ENCODE data around the gene GPR146. TPM values are rescaled to one million over a fixed set of nuclear protein-coding genes. Genes with fewer than 3 reads are reported as not detected.

GPR146 gene
- total and polyA plus RNA-seq, 2 of the 8 experiments (the other 6 are each of a cell fraction or from before 2014, with no cell fraction given) = 1.8 to 2.7 TPM

DNA sequence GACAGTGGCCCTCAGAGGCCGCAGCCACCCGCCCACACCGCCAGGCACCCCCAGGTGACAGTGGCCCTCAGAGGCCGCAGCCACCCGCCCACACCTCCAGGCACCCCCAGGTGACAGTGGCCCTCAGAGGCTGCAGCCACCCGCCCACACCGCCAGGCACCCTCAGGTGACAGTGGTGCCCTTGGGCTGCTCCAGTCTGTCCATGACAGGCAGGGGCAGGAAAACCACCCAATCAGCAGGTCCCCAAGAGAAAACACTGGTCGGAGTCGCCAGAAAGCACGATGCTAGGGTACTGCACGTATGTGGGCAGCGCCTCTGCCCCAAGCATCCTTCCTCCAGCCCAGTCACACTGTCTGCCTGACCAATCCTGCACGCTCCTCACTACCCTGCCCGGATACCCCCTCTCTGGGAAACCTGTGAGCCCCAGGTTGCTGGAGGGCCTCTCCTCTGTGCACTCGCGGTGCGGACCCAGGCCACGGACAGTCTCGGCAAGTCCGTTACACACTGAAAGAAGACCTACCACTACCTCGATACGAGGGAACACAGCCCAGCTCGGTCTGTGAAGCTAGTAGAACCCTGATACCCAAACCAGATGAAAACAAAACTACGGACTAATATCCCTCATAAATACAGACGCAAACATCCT is 11.7 kb upstream of the GPR146 start:
- no peak overlapping the region for H2BK120ac ChIP-seq (replicated peaks; ENCODE audit: low read depth, low read length)
- CTCF ChIA-PET (ENCODE audit: partially characterized antibody) = interaction anchor here (1.3 to 2.3 kb wide), 2 partner anchors 33 to 37 kb away, joined by 3 to 4 read pairs; no protein-coding TSS in a partner anchor
- H4K5ac ChIP-seq (ENCODE audit: insufficient read length, low read depth, low read length) = no peak overlapping the region
- H3K79me1 ChIP-seq (ENCODE audit: low read depth, low read length) = peaks cover 5% of the 10 kb centered on the region
- peaks cover 1 to 2% of the 10 kb centered on the region in 2 experiments for H4K20me1 ChIP-seq (replicated peaks in 1 of 2; ENCODE audit: control insufficient read depth in 1 of 2, insufficient read depth in 2 of 2, low read length in 2 of 2)
- H3K56ac ChIP-seq (replicated peaks; ENCODE audit: insufficient read length, low read depth, low read length) = no peak overlapping the region
- H3K14ac ChIP-seq (ENCODE audit: insufficient read length) = no peak overlapping the region
- peaks cover 9% of the 10 kb centered on the region; the same call in 1 of the 2 replicates for H3K23me2 ChIP-seq (ENCODE audit: low read depth, low read length)
- WGBS, 2 experiments (ENCODE audit: extremely low coverage in 1 of 2, insufficient coverage in 1 of 2, insufficient read length in 1 of 2, insufficient replicate concordance in 2 of 2, low coverage in 1 of 2, low lambda C conversion rate in 2 of 2, missing lambda C conversion rate in 1 of 2) = 91% methylated on average over 18 of the region's 25 CpGs; no CpG with 5 or more reads in 1 of the 2 experiments
- peaks cover 10 to 18% of the 10 kb centered on the region in 2 experiments for H3K9me3 ChIP-seq (ENCODE audit: insufficient read depth in 2 of 2, low read depth in 1 of 2, low read length in 1 of 2)
- H3K4me2 ChIP-seq (ENCODE audit: insufficient read depth in 1 of 2, low read depth in 2 of 2, low read length in 2 of 2) = no peak overlapping the region
- no peaks in the 10 kb centered on the region; a peak in 1 of 4 replicates for H3K79me2 ChIP-seq (ENCODE audit: control insufficient read depth in 1 of 2, insufficient read depth in 2 of 2, low read length in 2 of 2)
- H4K91ac ChIP-seq (replicated peaks; ENCODE audit: insufficient read length, low read length) = no peak overlapping the region
- no peak overlapping the region for H3K23ac ChIP-seq (ENCODE audit: insufficient read length)
- H2BK12ac ChIP-seq (ENCODE audit: low read depth, low read length) = no peak overlapping the region
- no peaks in the 10 kb centered on the region for H3K27me3 ChIP-seq (replicated peaks in 1 of 4; ENCODE audit: control insufficient read depth in 3 of 4, extremely low read depth in 1 of 4, insufficient read depth in 3 of 4, low read length in 3 of 4)
- no peak overlapping the region for H2AK5ac ChIP-seq (ENCODE audit: low read depth, low read length)
- H2AFZ ChIP-seq (ENCODE audit: low read length) = no peak overlapping the region
- H3K9ac ChIP-seq (replicated peaks in 1 of 4; ENCODE audit: extremely low read depth in 1 of 4, low read depth in 3 of 4, low read length in 3 of 4) = no peak overlapping the region
- peaks cover 0 to 8% (median 0%) of the 10 kb centered on the region in 4 experiments; a peak in 3 of 8 replicates for H3K36me3 ChIP-seq (ENCODE audit: control insufficient read depth in 2 of 4, insufficient read depth in 4 of 4, low read length in 3 of 4)
- no peak overlapping the region for H2BK5ac ChIP-seq (ENCODE audit: low read depth, low read length)
- H3K4me3 ChIP-seq (ENCODE audit: extremely low read depth in 1 of 4, insufficient read depth in 2 of 4, low read depth in 3 of 4, low read length in 4 of 4) = no peak overlapping the region
- H3K27ac ChIP-seq (ENCODE audit: low read depth, low read length) = no peak overlapping the region
- POLR2A ChIA-PET (ENCODE audit: partially characterized antibody) = no interaction called here
- H4K8ac ChIP-seq (ENCODE audit: extremely low read depth, insufficient read depth, low read length) = no peak overlapping the region
- H3K4me1 ChIP-seq (replicated peaks in 1 of 4; ENCODE audit: control insufficient read depth in 3 of 4, insufficient read depth in 4 of 4, low read length in 3 of 4) = peaks cover 0 to 5% (median 3%) of the 10 kb centered on the region in 4 experiments; a peak in 4 of 7 replicates
- FAIRE-seq (no peak), DNase-seq (ENCODE audit: low read depth in 1 of 2, low spot score in 2 of 2) (no peak)
- no peak overlapping the region for H2BK20ac ChIP-seq (ENCODE audit: low read length)
- no peak overlapping the region for H2BK15ac ChIP-seq (ENCODE audit: low read length)
- H3K18ac ChIP-seq (ENCODE audit: extremely low read depth, low read length) = no peak overlapping the region
- no peak overlapping the region for H3K4ac ChIP-seq (replicated peaks; ENCODE audit: insufficient read length, low read depth, low read length)
- TF ChIP-seq, protein P1, sequence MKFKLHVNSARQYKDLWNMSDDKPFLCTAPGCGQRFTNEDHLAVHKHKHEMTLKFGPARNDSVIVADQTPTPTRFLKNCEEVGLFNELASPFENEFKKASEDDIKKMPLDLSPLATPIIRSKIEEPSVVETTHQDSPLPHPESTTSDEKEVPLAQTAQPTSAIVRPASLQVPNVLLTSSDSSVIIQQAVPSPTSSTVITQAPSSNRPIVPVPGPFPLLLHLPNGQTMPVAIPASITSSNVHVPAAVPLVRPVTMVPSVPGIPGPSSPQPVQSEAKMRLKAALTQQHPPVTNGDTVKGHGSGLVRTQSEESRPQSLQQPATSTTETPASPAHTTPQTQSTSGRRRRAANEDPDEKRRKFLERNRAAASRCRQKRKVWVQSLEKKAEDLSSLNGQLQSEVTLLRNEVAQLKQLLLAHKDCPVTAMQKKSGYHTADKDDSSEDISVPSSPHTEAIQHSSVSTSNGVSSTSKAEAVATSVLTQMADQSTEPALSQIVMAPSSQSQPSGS (IDR thresholded peaks at IDR 0.05; ENCODE audit: low read length) = no peak
- TF ChIP-seq RXRA (IDR thresholded peaks at IDR 0.05; ENCODE audit: insufficient read depth, low read depth, low read length) (no peak), CREB1 (IDR thresholded peaks at IDR 0.05) (no peak), GABPA (IDR thresholded peaks at IDR 0.05; ENCODE audit: borderline replicate concordance, insufficient read depth, low read length) (no peak), TAF1 (IDR thresholded peaks at IDR 0.05; ENCODE audit: low read depth, low read length) (no peak), CBX8 (IDR thresholded peaks at IDR 0.05; ENCODE audit: borderline replicate concordance, low read depth, low read length) (no peak), KDM5A (IDR thresholded peaks at IDR 0.05; ENCODE audit: low read length) (no peak)

Measured in H1 (cell line).